Ammon's horn (tissue), 1 donor: ENCODE data around the gene CASP1.

ENCODE experiments used
- DNase-seq: peaks from one replicate; pipeline ENCODE4 v3.0.0-alpha.2; 2016; ENCODE audit warnings: low spot score

Gene CASP1

GRCh38 chr11:104984808-104985207, 50.1 kb downstream of the CASP1 start:
- DNase-seq: no peak

DNA sequence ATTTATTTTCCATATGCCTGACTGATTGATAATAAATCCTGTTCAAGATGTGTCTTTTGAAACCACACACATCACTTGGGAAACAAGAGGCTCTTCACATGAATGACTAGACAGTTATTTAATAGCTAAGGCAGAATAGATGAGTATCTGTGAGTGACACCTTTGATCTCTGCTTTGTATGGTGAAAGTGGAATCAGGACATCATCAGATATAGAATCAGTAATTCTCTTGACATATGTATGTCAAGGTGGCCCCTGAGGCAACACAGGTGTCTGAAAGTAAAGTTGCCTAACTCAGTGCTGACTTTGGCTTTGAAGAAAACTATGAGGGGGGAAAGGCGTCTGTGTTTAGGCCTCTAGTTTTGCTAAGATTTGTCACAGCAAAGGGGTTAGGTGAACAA, 55.1 kb downstream of the CASP1 start:
- no peak for DNase-seq
